ENCODE results near the gene PEX16.

Gene PEX16

DNA sequence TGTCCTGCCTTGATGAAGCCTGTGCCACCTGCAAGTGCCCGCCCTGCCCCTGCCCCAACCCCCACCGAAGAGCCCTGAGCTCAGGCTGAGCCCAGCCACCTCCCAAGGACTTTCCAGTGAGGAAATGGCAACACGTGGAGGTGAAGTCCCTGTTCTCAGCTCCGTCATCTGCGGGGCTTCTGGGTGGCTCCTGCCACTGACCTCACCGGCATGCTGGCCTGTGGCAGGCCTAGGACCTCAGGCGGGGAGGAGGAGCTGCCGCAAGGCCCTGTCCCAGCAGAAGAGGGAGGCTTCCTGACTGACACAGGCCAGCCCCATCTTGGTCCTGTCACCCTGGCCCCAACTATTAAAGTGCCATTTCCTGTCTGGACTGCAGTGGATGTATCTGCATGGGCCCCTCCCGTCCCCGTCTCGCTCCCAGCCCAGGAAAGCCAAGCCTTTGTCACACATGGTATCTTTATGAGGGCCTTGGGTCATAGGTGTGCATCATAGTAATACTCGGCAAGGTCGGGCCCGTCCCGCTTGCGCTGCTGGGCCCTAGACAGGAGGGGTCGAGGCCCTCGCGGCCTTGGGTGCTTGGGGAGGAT lies 11.5 kb downstream of the PEX16 start:
- TF ChIP-seq TAF1 (IDR thresholded peaks at IDR 0.05; ENCODE audit: borderline replicate concordance, insufficient read depth, low read length) (no peak), SIN3A (IDR thresholded peaks at IDR 0.05; ENCODE audit: borderline replicate concordance, insufficient read depth, low read length) (no peak), POLR2AphosphoS5 (IDR thresholded peaks at IDR 0.05; ENCODE audit: low read depth, low read length) (no peak)

DNA sequence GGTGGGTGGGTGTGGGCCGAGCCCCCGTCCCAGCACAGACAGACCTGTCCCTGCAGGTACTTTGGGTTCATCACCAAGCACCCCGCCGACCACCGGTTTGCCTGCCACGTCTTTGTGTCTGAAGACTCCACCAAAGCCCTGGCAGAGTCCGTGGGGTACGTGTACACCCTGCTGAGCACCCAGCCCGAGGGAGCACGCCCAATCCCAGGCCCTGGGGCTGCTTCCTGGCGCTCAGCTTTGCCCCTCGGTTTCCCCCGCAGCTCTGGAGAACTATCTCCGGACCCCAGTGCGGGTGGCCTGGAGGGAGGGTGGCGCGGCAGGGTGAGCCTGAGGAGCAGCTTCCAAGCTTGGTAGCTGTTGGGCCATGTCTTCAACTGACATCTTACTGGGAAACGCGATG lies 12.6 kb downstream of the PEX16 start:
- no peak for TF ChIP-seq TAF1 (IDR thresholded peaks at IDR 0.05; ENCODE audit: borderline replicate concordance, insufficient read depth, low read length)
- TF ChIP-seq, protein P1, sequence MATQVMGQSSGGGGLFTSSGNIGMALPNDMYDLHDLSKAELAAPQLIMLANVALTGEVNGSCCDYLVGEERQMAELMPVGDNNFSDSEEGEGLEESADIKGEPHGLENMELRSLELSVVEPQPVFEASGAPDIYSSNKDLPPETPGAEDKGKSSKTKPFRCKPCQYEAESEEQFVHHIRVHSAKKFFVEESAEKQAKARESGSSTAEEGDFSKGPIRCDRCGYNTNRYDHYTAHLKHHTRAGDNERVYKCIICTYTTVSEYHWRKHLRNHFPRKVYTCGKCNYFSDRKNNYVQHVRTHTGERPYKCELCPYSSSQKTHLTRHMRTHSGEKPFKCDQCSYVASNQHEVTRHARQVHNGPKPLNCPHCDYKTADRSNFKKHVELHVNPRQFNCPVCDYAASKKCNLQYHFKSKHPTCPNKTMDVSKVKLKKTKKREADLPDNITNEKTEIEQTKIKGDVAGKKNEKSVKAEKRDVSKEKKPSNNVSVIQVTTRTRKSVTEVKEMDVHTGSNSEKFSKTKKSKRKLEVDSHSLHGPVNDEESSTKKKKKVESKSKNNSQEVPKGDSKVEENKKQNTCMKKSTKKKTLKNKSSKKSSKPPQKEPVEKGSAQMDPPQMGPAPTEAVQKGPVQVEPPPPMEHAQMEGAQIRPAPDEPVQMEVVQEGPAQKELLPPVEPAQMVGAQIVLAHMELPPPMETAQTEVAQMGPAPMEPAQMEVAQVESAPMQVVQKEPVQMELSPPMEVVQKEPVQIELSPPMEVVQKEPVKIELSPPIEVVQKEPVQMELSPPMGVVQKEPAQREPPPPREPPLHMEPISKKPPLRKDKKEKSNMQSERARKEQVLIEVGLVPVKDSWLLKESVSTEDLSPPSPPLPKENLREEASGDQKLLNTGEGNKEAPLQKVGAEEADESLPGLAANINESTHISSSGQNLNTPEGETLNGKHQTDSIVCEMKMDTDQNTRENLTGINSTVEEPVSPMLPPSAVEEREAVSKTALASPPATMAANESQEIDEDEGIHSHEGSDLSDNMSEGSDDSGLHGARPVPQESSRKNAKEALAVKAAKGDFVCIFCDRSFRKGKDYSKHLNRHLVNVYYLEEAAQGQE (IDR thresholded peaks at IDR 0.05; ENCODE audit: insufficient read depth in 1 of 2, low read depth in 2 of 2, low read length in 2 of 2): no peak
- TF ChIP-seq SIN3A (IDR thresholded peaks at IDR 0.05; ENCODE audit: borderline replicate concordance, insufficient read depth, low read length): no peak
- no peak for TF ChIP-seq FOXP2 (optimal IDR thresholded peaks at IDR 0.05; ENCODE audit: borderline replicate concordance, extremely low read depth, extremely low read length, insufficient read depth)
- TF ChIP-seq POLR2AphosphoS5 (IDR thresholded peaks at IDR 0.05; ENCODE audit: low read depth, low read length): no peak

DNA sequence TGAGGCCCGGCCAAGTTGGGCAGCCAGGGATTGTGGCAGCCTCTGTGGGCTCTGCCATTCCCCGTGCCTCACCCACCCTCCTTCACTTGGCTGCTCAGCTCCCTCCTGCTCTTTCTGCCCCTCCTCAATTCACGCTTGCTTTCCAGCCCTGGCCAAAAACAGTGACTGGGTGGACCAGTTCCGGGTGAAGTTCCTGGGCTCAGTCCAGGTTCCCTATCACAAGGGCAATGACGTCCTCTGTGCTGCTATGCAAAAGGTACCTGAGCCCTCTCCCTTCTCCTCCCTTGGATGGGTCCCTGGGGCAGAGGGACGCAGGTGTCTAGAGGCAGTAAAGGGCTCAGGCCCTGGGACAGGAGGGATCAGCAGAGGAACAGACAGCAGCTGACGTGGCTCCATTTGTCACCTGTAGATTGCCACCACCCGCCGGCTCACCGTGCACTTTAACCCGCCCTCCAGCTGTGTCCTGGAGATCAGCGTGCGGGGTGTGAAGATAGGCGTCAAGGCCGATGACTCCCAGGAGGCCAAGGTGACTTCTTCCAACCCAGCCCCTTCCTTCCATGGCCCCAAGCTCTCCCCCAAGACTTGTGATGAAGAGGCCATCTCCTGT lies 13.3 kb downstream of the PEX16 start:
- no peak for TF ChIP-seq FOXP2 (optimal IDR thresholded peaks at IDR 0.05; ENCODE audit: borderline replicate concordance, extremely low read depth, extremely low read length, insufficient read depth)
- no peak for TF ChIP-seq POLR2AphosphoS5 (IDR thresholded peaks at IDR 0.05; ENCODE audit: low read depth, low read length)
- no peak for TF ChIP-seq TAF1 (IDR thresholded peaks at IDR 0.05; ENCODE audit: borderline replicate concordance, insufficient read depth, low read length)
- TF ChIP-seq SIN3A (IDR thresholded peaks at IDR 0.05; ENCODE audit: borderline replicate concordance, insufficient read depth, low read length): no peak
- TF ChIP-seq, protein P1 (IDR thresholded peaks at IDR 0.05; ENCODE audit: insufficient read depth in 1 of 2, low read depth in 2 of 2, low read length in 2 of 2): no peak

DNA sequence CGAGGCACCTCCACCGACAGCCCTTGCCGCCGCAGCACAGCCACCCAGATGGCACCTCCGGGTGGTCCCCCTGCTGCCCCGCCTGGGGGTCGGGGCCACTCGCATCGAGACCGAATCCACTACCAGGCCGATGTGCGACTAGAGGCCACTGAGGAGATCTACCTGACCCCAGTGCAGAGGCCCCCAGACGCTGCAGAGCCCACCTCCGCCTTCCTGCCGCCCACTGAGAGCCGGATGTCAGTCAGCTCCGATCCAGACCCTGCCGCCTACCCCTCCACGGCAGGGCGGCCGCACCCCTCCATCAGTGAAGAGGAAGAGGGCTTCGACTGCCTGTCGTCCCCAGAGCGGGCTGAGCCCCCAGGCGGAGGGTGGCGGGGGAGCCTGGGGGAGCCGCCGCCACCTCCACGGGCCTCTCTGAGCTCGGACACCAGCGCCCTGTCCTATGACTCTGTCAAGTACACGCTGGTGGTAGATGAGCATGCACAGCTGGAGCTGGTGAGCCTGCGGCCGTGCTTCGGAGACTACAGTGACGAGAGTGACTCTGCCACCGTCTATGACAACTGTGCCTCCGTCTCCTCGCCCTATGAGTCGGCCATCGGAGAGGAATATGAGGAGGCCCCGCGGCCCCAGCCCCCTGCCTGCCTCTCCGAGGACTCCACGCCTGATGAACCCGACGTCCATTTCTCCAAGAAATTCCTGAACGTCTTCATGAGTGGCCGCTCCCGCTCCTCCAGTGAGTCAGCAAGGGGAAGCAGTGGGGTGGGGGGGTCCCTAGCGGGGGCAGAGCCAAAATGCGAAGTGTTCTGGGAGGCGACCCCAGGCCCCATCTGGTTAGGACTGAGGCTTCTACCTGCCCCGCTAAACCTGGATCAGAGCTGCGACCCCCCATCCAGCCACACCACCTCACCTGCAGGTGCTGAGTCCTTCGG lies 15.0 kb downstream of the PEX16 start:
- TF ChIP-seq SIN3A (IDR thresholded peaks at IDR 0.05; ENCODE audit: borderline replicate concordance, insufficient read depth, low read length) (no peak), FOXP2 (optimal IDR thresholded peaks at IDR 0.05; ENCODE audit: borderline replicate concordance, extremely low read depth, extremely low read length, insufficient read depth) (no peak), TAF1 (IDR thresholded peaks at IDR 0.05; ENCODE audit: borderline replicate concordance, insufficient read depth, low read length) (no peak), POLR2AphosphoS5 (IDR thresholded peaks at IDR 0.05; ENCODE audit: low read depth, low read length) (no peak)
- TF ChIP-seq, protein P1 (IDR thresholded peaks at IDR 0.05; ENCODE audit: insufficient read depth in 1 of 2, low read depth in 2 of 2, low read length in 2 of 2): no peak

DNA sequence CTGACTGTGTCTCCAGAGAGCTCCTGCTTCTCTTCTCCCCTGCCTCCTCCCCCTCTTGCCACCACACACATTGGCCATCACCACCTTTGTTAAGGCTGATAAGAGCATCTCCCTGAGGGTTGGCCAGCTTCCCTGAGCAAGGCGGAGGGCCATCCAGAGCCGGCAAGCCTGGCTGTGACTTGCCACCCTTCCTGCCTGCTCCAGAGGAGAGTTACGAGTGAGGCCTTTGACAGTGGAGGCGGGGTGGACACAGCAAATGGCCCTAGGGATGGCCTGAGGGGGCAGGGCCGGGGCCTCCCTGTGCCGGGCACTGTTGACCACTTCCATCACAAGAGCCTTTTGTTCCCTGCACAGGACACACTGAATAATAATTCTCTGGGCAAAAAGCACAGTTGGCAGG lies 16.1 kb downstream of the PEX16 start:
- TF ChIP-seq, protein P1 (IDR thresholded peaks at IDR 0.05; ENCODE audit: insufficient read depth in 1 of 2, low read depth in 2 of 2, low read length in 2 of 2): no peak
- no peak for TF ChIP-seq POLR2AphosphoS5 (IDR thresholded peaks at IDR 0.05; ENCODE audit: low read depth, low read length)
- TF ChIP-seq SIN3A (IDR thresholded peaks at IDR 0.05; ENCODE audit: borderline replicate concordance, insufficient read depth, low read length): no peak
- TF ChIP-seq FOXP2 (optimal IDR thresholded peaks at IDR 0.05; ENCODE audit: borderline replicate concordance, extremely low read depth, extremely low read length, insufficient read depth): no peak
- no peak for TF ChIP-seq TAF1 (IDR thresholded peaks at IDR 0.05; ENCODE audit: borderline replicate concordance, insufficient read depth, low read length)
